RWPE2 (cell line): ENCODE results near the gene MTMR8.

Source experiments
- ATAC-seq: fragments of 200-7000 bp; cut with Tn5 transposase; 3 replicates; pipeline ENCODE4 v1.9.1; 2021; ENCODE audit warnings: low read depth
- DNase-seq: peaks from one replicate; pipeline ENCODE4 v3.0.0-alpha.2; 2020; ENCODE audit warnings: low spot score
- H3K27ac ChIP-seq: fragments of 450-650 bp; 2 replicates; pipeline ENCODE4 v1.5.1; 2017; ENCODE audit warnings: mild to moderate bottlenecking; ENCODE audit not compliant: poor library complexity, severe bottlenecking
- H3K27me3 ChIP-seq: fragments of 250-450 bp; sonication (Bioruptor Pico); 2 replicates; pipeline ENCODE4 v1.5.1; 2021; ENCODE audit warnings: mild to moderate bottlenecking, moderate library complexity; ENCODE audit not compliant: insufficient read depth, poor library complexity, severe bottlenecking
- H3K36me3 ChIP-seq: fragments of 250-450 bp; sonication (Bioruptor Pico); 2 replicates; pipeline ENCODE4 v1.5.1; 2020; ENCODE audit warnings: low read depth, mild to moderate bottlenecking, moderate library complexity
- H3K4me1 ChIP-seq: fragments of 250-450 bp; sonication (Bioruptor Pico); 2 replicates; pipeline ENCODE4 v1.5.1; 2021; ENCODE audit warnings: mild to moderate bottlenecking, moderate library complexity; ENCODE audit not compliant: insufficient read depth, poor library complexity, severe bottlenecking
- H3K4me3 ChIP-seq: fragments of 250-450 bp; sonication (Bioruptor Pico); 2 replicates; pipeline ENCODE4 v1.5.1; 2021; ENCODE audit warnings: mild to moderate bottlenecking, moderate library complexity; ENCODE audit not compliant: severe bottlenecking
- H3K9me3 ChIP-seq: fragments of 250-450 bp; sonication (Bioruptor Pico); 2 replicates; pipeline ENCODE4 v1.5.1; 2021; ENCODE audit warnings: mild to moderate bottlenecking, moderate library complexity; ENCODE audit not compliant: severe bottlenecking
- TF ChIP-seq, protein P1 (sequence below): fragments of 450-650 bp; IDR thresholded peaks from one replicate; pipeline ENCODE4 v1.5.1; 2017; ENCODE audit warnings: mild to moderate bottlenecking, moderate library complexity; ENCODE audit not compliant: poor library complexity, severe bottlenecking

The MTMR8 gene

DNA sequence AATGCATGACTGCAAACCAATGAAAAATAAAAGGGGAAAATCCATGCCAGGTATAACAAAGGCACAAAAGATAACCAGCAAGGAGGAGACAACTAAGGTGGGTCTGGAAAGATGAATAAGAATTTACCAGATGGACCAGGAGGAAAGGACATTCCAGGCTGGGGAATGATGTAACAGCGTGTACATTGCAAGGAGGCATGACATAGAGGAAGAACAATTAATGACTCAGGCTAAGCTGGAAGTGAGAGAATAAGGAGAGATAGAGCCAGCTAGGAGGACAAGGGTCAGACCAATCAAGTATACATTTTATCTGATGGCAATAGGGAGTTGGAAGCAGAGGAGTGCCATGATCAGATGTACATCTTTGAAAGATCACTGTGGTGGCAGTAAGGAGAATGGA is 57.0 kb downstream of the MTMR8 start:
- TF ChIP-seq, protein P1, sequence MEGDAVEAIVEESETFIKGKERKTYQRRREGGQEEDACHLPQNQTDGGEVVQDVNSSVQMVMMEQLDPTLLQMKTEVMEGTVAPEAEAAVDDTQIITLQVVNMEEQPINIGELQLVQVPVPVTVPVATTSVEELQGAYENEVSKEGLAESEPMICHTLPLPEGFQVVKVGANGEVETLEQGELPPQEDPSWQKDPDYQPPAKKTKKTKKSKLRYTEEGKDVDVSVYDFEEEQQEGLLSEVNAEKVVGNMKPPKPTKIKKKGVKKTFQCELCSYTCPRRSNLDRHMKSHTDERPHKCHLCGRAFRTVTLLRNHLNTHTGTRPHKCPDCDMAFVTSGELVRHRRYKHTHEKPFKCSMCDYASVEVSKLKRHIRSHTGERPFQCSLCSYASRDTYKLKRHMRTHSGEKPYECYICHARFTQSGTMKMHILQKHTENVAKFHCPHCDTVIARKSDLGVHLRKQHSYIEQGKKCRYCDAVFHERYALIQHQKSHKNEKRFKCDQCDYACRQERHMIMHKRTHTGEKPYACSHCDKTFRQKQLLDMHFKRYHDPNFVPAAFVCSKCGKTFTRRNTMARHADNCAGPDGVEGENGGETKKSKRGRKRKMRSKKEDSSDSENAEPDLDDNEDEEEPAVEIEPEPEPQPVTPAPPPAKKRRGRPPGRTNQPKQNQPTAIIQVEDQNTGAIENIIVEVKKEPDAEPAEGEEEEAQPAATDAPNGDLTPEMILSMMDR = no peak
- no peaks in the 10 kb centered on the region for H3K9me3 ChIP-seq
- no peaks in the 10 kb centered on the region for H3K4me1 ChIP-seq
- H3K27me3 ChIP-seq = no peaks in the 10 kb centered on the region
- no peak overlapping the region for H3K27ac ChIP-seq
- DNase-seq = no peak
- ATAC-seq = 0 out of 3 replicates have a peak, but pooled peaks have one; percentile 27
- no peak overlapping the region for H3K4me3 ChIP-seq
- no peaks in the 10 kb centered on the region for H3K36me3 ChIP-seq

DNA sequence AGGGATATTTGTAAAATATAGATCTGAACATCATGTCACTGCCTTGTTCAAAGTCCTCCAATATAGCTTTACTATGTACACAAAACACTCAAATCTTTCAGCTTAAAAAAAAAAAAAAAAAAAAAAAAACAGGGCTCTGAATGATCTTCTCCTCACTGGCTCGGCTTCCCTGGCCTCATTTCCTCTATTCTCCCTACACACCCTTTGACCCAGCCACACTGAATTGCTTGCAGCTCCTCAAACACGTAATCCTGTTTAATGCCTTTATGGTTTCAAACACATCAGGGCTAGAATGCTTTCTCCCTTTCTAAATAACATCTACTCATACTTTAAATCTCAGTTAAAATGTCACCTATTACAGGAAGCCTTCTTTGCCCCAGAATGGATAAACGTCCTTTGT is 60.8 kb downstream of the MTMR8 start:
- H3K9me3 ChIP-seq = no peaks in the 10 kb centered on the region
- TF ChIP-seq, protein P1 = no peak
- no peaks in the 10 kb centered on the region for H3K4me1 ChIP-seq
- no peaks in the 10 kb centered on the region for H3K27me3 ChIP-seq
- DNase-seq (no peak), ATAC-seq (no peak)
- no peak overlapping the region for H3K27ac ChIP-seq
- no peak overlapping the region for H3K4me3 ChIP-seq
- H3K36me3 ChIP-seq = no peaks in the 10 kb centered on the region

GRCh38 chrX:64330284-64330683 is 65.0 kb downstream of the MTMR8 start:
- no peak for DNase-seq
- H3K36me3 ChIP-seq = no peaks in the 10 kb centered on the region
- no peaks in the 10 kb centered on the region for H3K9me3 ChIP-seq
- no peaks in the 10 kb centered on the region for H3K27me3 ChIP-seq
- H3K4me1 ChIP-seq = no peaks in the 10 kb centered on the region
- ATAC-seq = no peak
- H3K4me3 ChIP-seq = no peak overlapping the region
- H3K27ac ChIP-seq = no peak overlapping the region
- TF ChIP-seq, protein P1 = no peak

- Histone ChIP-seq H3K36me3 (no peaks in the 10 kb centered on the region), H3K9me3 (no peaks in the 10 kb centered on the region), H3K4me1 (no peaks in the 10 kb centered on the region), H3K27me3 (no peaks in the 10 kb centered on the region), H3K4me3 (no peak overlapping the region), H3K27ac (no peak overlapping the region)
- no peak for DNase-seq
- TF ChIP-seq, protein P1 = no peak
- no peak for ATAC-seq
These were observed 73.7 kb downstream of the MTMR8 start for GRCh38 chrX:64321507-64321906.

- H3K4me3 ChIP-seq = no peak overlapping the region
- no peaks in the 10 kb centered on the region for H3K9me3 ChIP-seq
- H3K27ac ChIP-seq = no peak overlapping the region
- no peaks in the 10 kb centered on the region for H3K4me1 ChIP-seq
- H3K36me3 ChIP-seq = no peaks in the 10 kb centered on the region
- TF ChIP-seq, protein P1 = no peak
- H3K27me3 ChIP-seq = no peaks in the 10 kb centered on the region
- DNase-seq = no peak
- no peak for ATAC-seq
These were observed 81.6 kb downstream of the MTMR8 start for GRCh38 chrX:64313624-64314023.
